C4-2B (cell line): ENCODE results near the gene FBRSL1.

Experiments used
- H3K27ac ChIP-seq: fragments of 450-650 bp; 2 replicates; pipeline ENCODE4 v1.5.1; 2017
- ZFX ChIP-seq: fragments of 450-650 bp; IDR thresholded peaks from 2 replicates; pipeline ENCODE4 v1.6.1; 2017
- TF ChIP-seq, protein P1 (sequence below): fragments of 450-650 bp; conservative IDR thresholded peaks from 2 replicates; pipeline ENCODE4 v1.5.1; 2017; ENCODE audit warnings: mild to moderate bottlenecking

The FBRSL1 gene

DNA sequence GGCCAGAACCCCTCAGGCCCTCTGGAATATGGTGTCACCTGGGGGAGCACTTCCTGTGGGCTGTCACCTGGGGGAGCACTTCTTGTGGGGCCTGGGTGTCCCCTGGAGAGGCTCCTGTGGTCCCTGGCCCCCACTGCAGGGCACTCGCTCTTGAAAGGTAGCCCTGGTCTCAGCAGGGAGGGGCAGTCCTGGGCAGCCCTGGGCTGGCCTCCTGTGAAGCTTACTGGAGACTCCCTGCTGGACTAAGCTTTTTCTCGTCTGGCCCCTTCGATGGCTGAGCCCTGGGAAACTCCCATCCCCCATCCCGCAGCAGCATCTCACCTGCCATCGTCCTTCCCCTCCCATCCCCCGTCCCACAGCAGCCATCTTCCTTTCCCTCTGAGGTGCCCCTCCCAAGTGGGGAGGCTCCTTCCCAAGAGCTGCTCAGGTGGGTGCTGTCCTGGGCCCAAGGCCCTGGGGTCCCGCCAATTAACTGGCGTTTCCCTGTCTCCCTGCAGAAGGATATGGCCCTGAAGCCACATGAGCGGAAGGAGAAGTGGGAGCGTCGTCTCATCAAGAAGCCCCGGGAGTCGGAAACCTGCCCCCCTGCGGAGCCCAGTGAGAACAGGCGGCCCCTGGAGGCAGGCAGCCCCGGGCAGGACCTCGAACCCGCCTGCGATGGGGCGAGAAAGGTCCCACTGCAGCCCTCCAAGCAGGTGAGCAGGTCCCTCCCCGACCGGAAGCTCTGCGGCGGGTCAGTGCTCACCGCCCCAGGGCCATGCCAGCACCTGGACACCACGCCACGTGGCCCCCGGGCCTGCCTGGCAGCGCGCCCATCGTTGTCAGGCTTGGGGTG, 17.9 kb downstream of the FBRSL1 start:
- H3K27ac ChIP-seq = peak overlapping the region; percentile 92
- TF ChIP-seq, protein P1, sequence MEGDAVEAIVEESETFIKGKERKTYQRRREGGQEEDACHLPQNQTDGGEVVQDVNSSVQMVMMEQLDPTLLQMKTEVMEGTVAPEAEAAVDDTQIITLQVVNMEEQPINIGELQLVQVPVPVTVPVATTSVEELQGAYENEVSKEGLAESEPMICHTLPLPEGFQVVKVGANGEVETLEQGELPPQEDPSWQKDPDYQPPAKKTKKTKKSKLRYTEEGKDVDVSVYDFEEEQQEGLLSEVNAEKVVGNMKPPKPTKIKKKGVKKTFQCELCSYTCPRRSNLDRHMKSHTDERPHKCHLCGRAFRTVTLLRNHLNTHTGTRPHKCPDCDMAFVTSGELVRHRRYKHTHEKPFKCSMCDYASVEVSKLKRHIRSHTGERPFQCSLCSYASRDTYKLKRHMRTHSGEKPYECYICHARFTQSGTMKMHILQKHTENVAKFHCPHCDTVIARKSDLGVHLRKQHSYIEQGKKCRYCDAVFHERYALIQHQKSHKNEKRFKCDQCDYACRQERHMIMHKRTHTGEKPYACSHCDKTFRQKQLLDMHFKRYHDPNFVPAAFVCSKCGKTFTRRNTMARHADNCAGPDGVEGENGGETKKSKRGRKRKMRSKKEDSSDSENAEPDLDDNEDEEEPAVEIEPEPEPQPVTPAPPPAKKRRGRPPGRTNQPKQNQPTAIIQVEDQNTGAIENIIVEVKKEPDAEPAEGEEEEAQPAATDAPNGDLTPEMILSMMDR = no peak; the same call in 1 of the 2 replicates
- TF ChIP-seq ZFX = no peak

DNA sequence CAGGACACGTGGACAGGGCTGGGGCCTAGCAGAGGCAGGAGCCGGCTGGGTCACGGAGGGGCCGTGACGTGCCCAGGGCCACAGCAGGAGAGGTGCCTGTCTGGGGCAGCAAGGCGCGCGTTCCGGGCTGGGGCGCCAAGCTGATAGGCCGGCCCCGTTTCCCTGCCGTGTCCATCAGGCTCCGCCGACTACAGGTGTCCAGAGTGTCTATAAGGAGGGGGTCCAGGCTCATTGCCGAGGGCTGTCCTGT, 18.5 kb downstream of the FBRSL1 start:
- TF ChIP-seq ZFX = no peak
- TF ChIP-seq, protein P1 = no peak
- H3K27ac ChIP-seq = no peak overlapping the region

DNA sequence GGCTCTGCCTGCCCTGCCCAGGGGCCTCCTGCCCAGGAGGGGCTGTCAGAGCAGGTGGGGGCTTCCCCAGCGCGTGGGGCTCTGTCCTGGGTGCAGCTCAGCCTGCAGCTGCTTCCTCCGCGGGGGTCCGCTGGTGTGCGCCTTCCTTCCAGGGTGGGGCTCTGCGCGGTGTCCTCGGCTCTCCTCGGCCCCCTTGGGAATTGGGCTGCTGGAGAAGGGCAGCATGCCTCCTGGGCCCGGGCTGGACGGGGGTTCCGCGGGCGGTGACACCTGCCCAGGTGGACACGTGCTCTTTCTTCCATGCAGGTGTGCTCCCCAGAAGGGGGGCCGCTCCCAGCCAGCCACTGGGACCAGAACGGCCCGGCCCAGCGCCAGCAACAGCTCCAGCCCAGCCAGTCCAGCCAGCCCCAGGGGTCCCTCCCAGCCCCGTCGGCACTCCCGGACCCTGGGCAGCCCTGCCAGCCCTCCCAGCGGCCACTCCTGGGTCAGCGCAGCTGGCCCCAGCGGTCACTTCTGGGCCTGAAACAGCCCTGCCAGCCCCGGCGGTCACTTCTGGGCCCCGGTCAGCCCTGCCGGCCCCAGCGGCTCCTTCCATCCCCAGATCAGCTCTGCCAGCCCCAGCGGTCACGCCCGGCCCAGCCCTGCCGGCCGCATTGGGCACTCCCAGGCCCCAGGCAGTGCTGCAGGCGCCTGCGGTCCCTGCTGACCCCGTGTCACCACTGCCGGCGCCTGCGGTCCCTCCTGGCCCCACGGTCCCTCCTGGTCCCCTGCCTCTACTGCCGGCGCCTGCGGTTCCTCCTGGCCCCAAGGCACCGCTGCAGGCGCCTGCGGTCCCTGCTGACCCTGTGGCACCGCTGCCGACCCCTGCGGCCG, 19.1 kb downstream of the FBRSL1 start:
- no peak for TF ChIP-seq ZFX
- TF ChIP-seq, protein P1 = no peak
- H3K27ac ChIP-seq = no peak overlapping the region

DNA sequence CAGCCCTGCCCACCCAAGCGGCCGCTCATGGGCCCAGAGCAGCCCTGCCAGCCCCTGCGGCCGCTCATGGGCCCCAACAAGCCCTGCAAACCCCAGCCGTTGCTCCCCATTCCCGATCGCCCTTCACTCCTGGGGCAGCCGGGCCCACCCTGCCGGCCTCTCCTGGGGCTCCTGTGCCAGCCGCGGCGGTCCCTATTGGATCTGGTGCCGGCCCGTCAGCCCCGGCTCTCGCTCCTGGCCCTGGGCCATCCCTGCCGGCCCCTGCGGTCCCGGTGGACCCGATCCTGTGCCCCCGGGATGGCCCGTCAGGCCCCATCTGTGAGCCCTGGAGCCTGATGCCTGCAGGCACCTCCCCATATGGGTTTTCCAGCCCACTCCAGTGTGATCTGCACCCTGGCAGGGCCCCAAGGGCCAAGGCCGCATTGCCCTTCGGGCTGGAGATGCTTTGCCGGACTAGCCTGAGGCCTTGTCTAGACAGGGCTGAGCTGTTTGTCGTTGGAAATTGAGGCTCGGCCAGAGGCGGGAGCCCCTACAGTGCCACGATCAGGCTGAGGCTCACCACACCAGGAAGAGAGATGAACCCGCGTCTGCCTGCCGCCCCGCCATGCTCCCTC, 20.3 kb downstream of the FBRSL1 start:
- TF ChIP-seq ZFX = no peak
- TF ChIP-seq, protein P1 = no peak
- H3K27ac ChIP-seq = no peak overlapping the region

DNA sequence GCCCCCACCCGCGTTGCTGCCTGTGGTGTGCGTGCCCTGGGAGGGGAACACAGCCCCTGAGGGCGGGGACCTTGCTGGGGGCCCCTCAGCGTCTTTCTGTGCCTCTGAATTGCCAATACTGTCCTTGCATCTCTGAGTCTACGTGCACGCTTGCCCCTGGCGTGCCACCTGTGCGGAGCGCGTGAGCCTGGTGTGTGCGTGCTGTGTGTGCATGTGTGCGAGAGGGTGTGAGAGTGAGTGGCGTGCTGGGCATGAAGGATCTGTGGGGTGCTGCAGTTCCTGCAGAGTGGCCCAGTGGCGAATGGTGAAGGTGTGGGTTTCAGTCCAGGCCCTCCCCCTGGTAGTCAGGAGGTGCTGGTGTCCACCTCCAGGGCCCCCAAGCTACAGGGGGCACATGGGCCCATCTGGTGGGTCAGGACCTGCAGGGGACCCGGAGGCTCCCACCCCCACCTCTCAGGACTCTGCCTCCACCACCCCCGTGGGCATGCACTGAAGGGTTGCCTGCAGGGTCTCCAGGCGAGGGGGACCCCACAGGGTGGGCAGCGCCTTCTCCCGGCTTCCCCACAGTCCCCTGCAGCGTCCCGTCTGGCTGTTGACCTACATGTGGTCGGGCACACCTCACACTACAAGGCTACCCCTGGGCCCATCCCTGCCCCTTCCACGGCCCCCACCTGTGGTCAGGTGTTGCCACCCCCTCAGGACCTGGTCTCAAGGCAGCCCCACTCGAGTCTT, 21.0 kb downstream of the FBRSL1 start:
- H3K27ac ChIP-seq = no peak overlapping the region
- TF ChIP-seq ZFX = no peak
- TF ChIP-seq, protein P1 = no peak

DNA sequence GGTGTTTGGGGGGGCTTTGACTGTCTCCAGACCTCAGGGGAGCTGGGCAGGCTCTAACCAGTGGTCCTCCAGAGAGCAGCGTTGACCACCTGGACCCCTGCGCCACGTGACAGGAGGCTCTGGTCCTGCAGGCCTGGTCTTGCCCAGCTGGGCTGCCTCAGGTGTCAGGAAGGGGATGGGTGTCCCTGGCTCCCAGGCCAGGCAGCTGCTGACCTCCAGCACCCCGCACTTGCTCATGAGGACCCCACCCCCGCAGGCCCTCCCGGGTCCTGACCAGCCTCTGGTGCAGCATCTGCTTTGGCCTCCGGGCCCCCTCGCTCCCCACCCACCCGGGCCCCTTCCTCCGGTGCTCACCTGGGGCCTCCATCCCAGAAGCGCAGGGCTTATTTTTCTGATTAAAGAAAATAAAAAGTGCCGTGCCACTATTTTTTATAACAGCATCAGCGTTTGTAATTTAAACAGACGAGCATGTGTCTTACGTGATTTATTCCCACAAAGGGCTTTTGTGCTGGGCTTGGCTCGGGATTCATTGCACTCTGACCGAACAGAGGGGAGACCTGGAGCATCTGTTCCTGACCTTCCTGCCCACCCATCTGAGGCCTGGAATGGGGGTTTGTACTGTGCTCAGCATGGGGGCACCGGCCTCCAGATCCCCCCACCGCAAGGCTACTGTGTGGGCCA, 21.7 kb downstream of the FBRSL1 start:
- no peak for TF ChIP-seq ZFX
- TF ChIP-seq, protein P1 = no peak
- no peak overlapping the region for H3K27ac ChIP-seq
